Upper lobe of right lung (tissue), 1 donor: ENCODE data around the gene PODXL2. TPM values are rescaled to one million over a fixed set of nuclear protein-coding genes. Genes with fewer than 3 reads are reported as not detected.

Experiments
- ATAC-seq: fragments of 200-7000 bp; cut with Tn5 transposase; one replicate; pipeline ENCODE4 v1.9.1; 2020; ENCODE audit warnings: mild to moderate bottlenecking, moderate library complexity
- DNase-seq: peaks from one replicate; pipeline ENCODE4 v3.0.0-alpha.2; 2020
- H3K27ac ChIP-seq: fragments of 200-600 bp; one replicate; pipeline ENCODE4 v1.8.0; 2022
- H3K27me3 ChIP-seq: fragments of 200-600 bp; one replicate; pipeline ENCODE4 v1.8.0; 2022; ENCODE audit warnings: mild to moderate bottlenecking
- H3K36me3 ChIP-seq: fragments of 200-600 bp; one replicate; pipeline ENCODE4 v1.8.0; 2022
- H3K4me1 ChIP-seq: fragments of 200-600 bp; one replicate; pipeline ENCODE4 v1.8.0; 2022
- H3K4me3 ChIP-seq: fragments of 200-600 bp; one replicate; pipeline ENCODE4 v1.8.0; 2022; ENCODE audit warnings: mild to moderate bottlenecking
- H3K9me3 ChIP-seq: fragments of 200-600 bp; one replicate; pipeline ENCODE4 v1.8.0; 2022
- intact Hi-C: fragments of 100-400 bp; cut with DNase I; formaldehyde crosslinking; loops from one replicate; pipeline ENCODE4 v1.11.0; 2022
- total RNA-seq: library from RNA; stranded (reverse); fragmentation: NEBNext Ultra II Directional; extraction: Animal tissue kit (Norgen Biotek cat#: 25700); gene quantifications from one replicate; pipeline ENCODE4 v1.2.1, GENCODE V29; 2021
- TF ChIP-seq, protein P1 (sequence below): fragments of 200-600 bp; IDR thresholded peaks from one replicate; pipeline ENCODE4 v1.8.0; 2022; ENCODE audit warnings: antibody characterized with exemption
- donor health status: DM: no; HTN: yes; CAD: no; lungs with severe emphysema.

Gene PODXL2
- total RNA-seq, 1 donor from 2014 or later = 3.7 TPM

- TF ChIP-seq, protein P1, sequence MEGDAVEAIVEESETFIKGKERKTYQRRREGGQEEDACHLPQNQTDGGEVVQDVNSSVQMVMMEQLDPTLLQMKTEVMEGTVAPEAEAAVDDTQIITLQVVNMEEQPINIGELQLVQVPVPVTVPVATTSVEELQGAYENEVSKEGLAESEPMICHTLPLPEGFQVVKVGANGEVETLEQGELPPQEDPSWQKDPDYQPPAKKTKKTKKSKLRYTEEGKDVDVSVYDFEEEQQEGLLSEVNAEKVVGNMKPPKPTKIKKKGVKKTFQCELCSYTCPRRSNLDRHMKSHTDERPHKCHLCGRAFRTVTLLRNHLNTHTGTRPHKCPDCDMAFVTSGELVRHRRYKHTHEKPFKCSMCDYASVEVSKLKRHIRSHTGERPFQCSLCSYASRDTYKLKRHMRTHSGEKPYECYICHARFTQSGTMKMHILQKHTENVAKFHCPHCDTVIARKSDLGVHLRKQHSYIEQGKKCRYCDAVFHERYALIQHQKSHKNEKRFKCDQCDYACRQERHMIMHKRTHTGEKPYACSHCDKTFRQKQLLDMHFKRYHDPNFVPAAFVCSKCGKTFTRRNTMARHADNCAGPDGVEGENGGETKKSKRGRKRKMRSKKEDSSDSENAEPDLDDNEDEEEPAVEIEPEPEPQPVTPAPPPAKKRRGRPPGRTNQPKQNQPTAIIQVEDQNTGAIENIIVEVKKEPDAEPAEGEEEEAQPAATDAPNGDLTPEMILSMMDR = no peak
- Histone ChIP-seq H3K27ac (peak overlapping the region; percentile 51), H3K4me1 (peaks cover 23% of the 10 kb centered on the region), H3K4me3 (no peak overlapping the region), H3K36me3 (peaks cover 14% of the 10 kb centered on the region), H3K9me3 (no peaks in the 10 kb centered on the region), H3K27me3 (no peaks in the 10 kb centered on the region)
- intact Hi-C loops = no loop called here
- DNase-seq (peak; percentile 58), ATAC-seq (peak; percentile 35)
These were observed 85.2 kb downstream of the PODXL2 start for GRCh38 chr3:127714125-127714571.

DNA sequence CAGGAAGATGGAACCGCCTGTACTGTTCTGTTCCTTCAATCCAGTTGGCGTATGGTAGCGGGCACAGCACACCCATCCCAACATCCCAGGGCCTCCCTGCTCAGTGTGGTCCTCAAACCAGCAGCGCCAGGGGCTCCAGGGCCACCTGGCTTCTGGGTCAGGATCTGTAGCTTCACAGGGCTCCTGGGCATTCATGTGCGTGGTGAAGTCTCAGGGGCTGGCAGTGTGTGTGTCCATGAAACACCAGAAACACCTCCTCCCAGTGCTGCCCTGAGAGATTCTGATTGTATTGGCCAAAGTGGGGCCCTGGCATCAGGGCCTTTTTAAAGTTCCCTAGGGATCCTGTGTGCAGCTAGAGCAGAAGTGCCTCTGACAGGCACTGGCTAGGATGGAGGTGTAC lies 85.9 kb downstream of the PODXL2 start:
- intact Hi-C loops = no loop called here
- TF ChIP-seq, protein P1 = no peak
- H3K9me3 ChIP-seq = no peaks in the 10 kb centered on the region
- peaks cover 14% of the 10 kb centered on the region for H3K36me3 ChIP-seq
- H3K27ac ChIP-seq = peak overlapping the region; percentile 51
- no peak for ATAC-seq
- no peaks in the 10 kb centered on the region for H3K27me3 ChIP-seq
- H3K4me1 ChIP-seq = peaks cover 23% of the 10 kb centered on the region
- peak; percentile 30 for DNase-seq
- H3K4me3 ChIP-seq = no peak overlapping the region

GRCh38 chr3:127715532-127715931 lies 86.5 kb downstream of the PODXL2 start:
- intact Hi-C loops = no loop called here
- H3K27ac ChIP-seq = no peak overlapping the region
- TF ChIP-seq, protein P1 = no peak
- no peaks in the 10 kb centered on the region for H3K27me3 ChIP-seq
- H3K4me1 ChIP-seq = peaks cover 23% of the 10 kb centered on the region
- peaks cover 15% of the 10 kb centered on the region for H3K36me3 ChIP-seq
- H3K9me3 ChIP-seq = no peaks in the 10 kb centered on the region
- no peak for ATAC-seq
- no peak overlapping the region for H3K4me3 ChIP-seq
- DNase-seq = peak; percentile 35

DNA sequence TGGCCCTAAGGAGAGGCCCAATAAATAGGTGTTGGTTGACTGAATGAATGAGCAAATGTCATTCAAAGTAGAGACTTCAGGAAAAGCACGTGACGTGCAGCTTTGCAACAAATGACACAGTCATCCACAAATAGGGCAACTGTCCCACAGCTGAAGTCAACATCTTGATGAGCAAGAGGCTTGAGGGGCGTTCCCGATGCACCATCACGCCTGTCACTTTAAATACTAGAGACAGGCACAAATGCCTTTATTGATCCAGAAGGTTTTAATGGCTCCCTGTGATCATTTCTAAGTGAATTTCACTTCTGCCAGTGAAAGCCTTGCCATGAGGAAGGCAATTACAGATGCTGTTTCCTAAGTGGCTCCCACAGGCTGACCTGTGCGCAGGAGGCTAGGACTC lies 87.4 kb downstream of the PODXL2 start:
- Histone ChIP-seq H3K4me1 (peaks cover 23% of the 10 kb centered on the region), H3K27ac (no peak overlapping the region), H3K27me3 (no peaks in the 10 kb centered on the region), H3K36me3 (peaks cover 15% of the 10 kb centered on the region), H3K4me3 (no peak overlapping the region), H3K9me3 (no peaks in the 10 kb centered on the region)
- no peak for ATAC-seq
- intact Hi-C loops = no loop called here
- TF ChIP-seq, protein P1 = no peak
- no peak for DNase-seq

DNA sequence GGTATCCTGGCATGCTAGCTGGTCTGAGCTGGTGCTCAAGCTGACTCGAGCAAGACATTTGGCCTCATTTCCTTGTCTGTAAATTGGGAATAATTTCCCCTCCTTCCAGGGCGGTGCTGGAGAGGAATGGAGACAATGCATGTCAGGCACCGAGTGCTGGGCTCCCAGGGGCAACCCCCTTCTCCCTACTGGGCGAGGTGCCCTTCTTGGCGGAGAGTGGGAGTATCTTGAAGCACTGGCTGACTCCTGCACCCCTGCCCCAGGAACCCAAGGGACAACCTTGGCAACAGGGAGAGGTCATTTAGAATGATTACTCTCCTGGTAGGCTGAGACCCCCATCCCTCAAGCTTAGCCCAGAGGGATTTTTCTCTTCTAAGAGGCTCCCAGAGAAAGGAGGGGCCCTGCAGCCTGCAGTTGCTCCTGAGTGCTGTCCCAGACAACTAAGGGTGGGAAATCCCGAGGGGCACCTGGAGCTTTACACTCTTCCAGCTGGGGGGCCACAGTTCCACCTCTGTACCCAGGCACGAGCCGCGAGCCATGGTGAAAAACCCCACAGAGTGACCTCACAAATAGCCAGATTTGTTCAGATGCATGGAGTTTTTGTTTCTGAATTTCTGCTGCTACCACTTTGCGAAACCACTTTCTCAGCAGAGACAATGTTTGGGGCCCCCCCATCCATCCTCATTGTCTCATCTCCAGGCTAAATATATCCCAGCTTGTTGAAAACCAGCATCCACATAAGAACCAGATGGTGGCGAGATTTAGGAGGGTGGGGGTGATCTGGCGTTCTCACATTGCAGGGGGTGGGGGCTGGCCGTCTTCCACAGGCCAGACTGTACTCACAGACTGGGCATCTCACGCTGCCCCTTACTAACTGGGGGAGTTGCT lies 88.6 kb downstream of the PODXL2 start:
- no peak for ATAC-seq
- TF ChIP-seq, protein P1 = no peak
- Histone ChIP-seq H3K4me3 (no peak overlapping the region), H3K4me1 (peaks cover 32% of the 10 kb centered on the region), H3K27ac (no peak overlapping the region), H3K27me3 (no peaks in the 10 kb centered on the region), H3K36me3 (peaks cover 15% of the 10 kb centered on the region), H3K9me3 (no peaks in the 10 kb centered on the region)
- intact Hi-C loops = no loop called here
- peak; percentile 36 for DNase-seq
